H1 (cell line): ENCODE measurements around the gene ZNF829. TPM values are rescaled to one million over a fixed set of nuclear protein-coding genes. Genes with fewer than 3 reads are reported as not detected.

Experiments used
- CTCF ChIA-PET: fragments of 300-600 bp; sonication (Branson Sonifier 250); formaldehyde crosslinking; loops from one replicate; lab custom pipeline; 2021; ENCODE audit not compliant: partially characterized antibody; lab: Charles Lee
- POLR2A ChIA-PET: fragments of 300-600 bp; sonication (Branson Sonifier 250); formaldehyde crosslinking; loops from one replicate; lab custom pipeline; 2021; ENCODE audit warnings: inconsistent platforms; ENCODE audit not compliant: partially characterized antibody; lab: Charles Lee
- DNase-seq, 2 experiments: peaks; one replicate each; pipeline versions ENCODE4 v3.0.0 to v3.0.0-alpha.2; 2010 to 2022; ENCODE audit warnings: low spot score in 2 of 2, low read depth in 1 of 2, mixed read lengths in 1 of 2
- FAIRE-seq: peaks from 2 replicates; lab custom pipeline; 2011; peaks lifted over from hg19 to GRCh38; lab: Jason Lieb, UNC
- H2AFZ ChIP-seq: 2 replicates; pipeline ENCODE4 v1.8.1; 2012; ENCODE audit warnings: low read length, inconsistent platforms
- H2AK5ac ChIP-seq: 2 replicates; pipeline ENCODE4 v1.6.1; 2013; ENCODE audit warnings: low read depth, low read length
- H2BK120ac ChIP-seq: replicated peaks from 2 replicates; pipeline ENCODE3; 2013; ENCODE audit warnings: low read depth, low read length, inconsistent platforms
- H2BK12ac ChIP-seq: 2 replicates; pipeline ENCODE4 v1.6.1; 2013; ENCODE audit warnings: low read depth, low read length
- H2BK15ac ChIP-seq: 2 replicates; pipeline ENCODE4 v1.6.1; 2013; ENCODE audit warnings: low read length
- H2BK20ac ChIP-seq: 2 replicates; pipeline ENCODE4 v1.6.1; 2013; ENCODE audit warnings: low read length
- H2BK5ac ChIP-seq: 2 replicates; pipeline ENCODE4 v1.6.1; 2013; ENCODE audit warnings: low read depth, low read length
- H3K14ac ChIP-seq: 2 replicates; pipeline ENCODE4 v1.6.1; 2013; ENCODE audit warnings: inconsistent platforms; ENCODE audit not compliant: insufficient read length
- H3K18ac ChIP-seq: 2 replicates; pipeline ENCODE4 v1.6.1; 2013; ENCODE audit warnings: low read length; ENCODE audit errors: extremely low read depth
- H3K23ac ChIP-seq: 2 replicates; pipeline ENCODE4 v1.6.1; 2013; ENCODE audit warnings: inconsistent platforms; ENCODE audit not compliant: insufficient read length
- H3K23me2 ChIP-seq: 2 replicates; pipeline ENCODE4 v1.6.1; 2013; ENCODE audit warnings: low read depth, low read length
- H3K27ac ChIP-seq: 2 replicates; pipeline ENCODE4 v1.6.1; 2011; ENCODE audit warnings: low read depth, low read length, inconsistent platforms
- H3K27me3 ChIP-seq, 4 experiments: replicated peaks in 1 of 4; 1 replicate in 1 of 4; 2 replicates in 3 of 4; pipeline versions ENCODE4 v1.6.1 to v1.8.1; 2011 to 2013; ENCODE audit warnings: low read length in 3 of 4, mild to moderate bottlenecking in 3 of 4, inconsistent platforms in 2 of 4, mixed read lengths in 2 of 4, moderate library complexity in 1 of 4; ENCODE audit not compliant: control insufficient read depth in 3 of 4, insufficient read depth in 3 of 4; ENCODE audit errors: extremely low read depth in 1 of 4
- H3K36me3 ChIP-seq, 4 experiments: 2 replicates each; pipeline versions ENCODE4 v1.6.1 to v1.8.1; 2011 to 2013; ENCODE audit warnings: mild to moderate bottlenecking in 4 of 4, low read length in 3 of 4, moderate library complexity in 2 of 4, control low read depth in 1 of 4, inconsistent platforms in 1 of 4; ENCODE audit not compliant: insufficient read depth in 4 of 4, control insufficient read depth in 2 of 4
- H3K4ac ChIP-seq: replicated peaks from 2 replicates; pipeline ENCODE3; 2013; ENCODE audit warnings: low read length, low read depth, mixed read lengths, inconsistent platforms; ENCODE audit not compliant: insufficient read length
- H3K4me1 ChIP-seq, 4 experiments: replicated peaks in 1 of 4; 1 replicate in 1 of 4; 2 replicates in 3 of 4; pipeline versions ENCODE4 v1.6.1 to v1.8.1; 2011 to 2013; ENCODE audit warnings: low read length in 3 of 4, inconsistent platforms in 2 of 4, mixed read lengths in 1 of 4; ENCODE audit not compliant: insufficient read depth in 4 of 4, control insufficient read depth in 3 of 4
- H3K4me2 ChIP-seq, 2 experiments: 2 replicates each; pipeline versions ENCODE4 v1.6.1 to v1.8.1; 2011 to 2013; ENCODE audit warnings: low read depth in 2 of 2, low read length in 2 of 2, control low read depth in 1 of 2, inconsistent platforms in 1 of 2, mild to moderate bottlenecking in 1 of 2; ENCODE audit not compliant: insufficient read depth in 1 of 2
- H3K4me3 ChIP-seq, 4 experiments: fragments of 200-600, 300-600 bp in 1 of 4; sonication (generic), shearing (Covaris generic), sonication (Bioruptor Twin) in 1 of 4; 2 replicates each; pipeline versions ENCODE4 v1.5.1 to v1.8.1; 2011 to 2016; ENCODE audit warnings: low read length in 4 of 4, low read depth in 3 of 4, control low read depth in 2 of 4, inconsistent platforms in 2 of 4, mild to moderate bottlenecking in 2 of 4, mixed read lengths in 1 of 4, moderate library complexity in 1 of 4; ENCODE audit not compliant: insufficient read depth in 2 of 4; ENCODE audit errors: extremely low read depth in 1 of 4
- H3K56ac ChIP-seq: replicated peaks from 2 replicates; pipeline ENCODE3; 2013; ENCODE audit warnings: low read depth, mild to moderate bottlenecking, mixed read lengths, low read length, inconsistent platforms; ENCODE audit not compliant: insufficient read length
- H3K79me1 ChIP-seq: 2 replicates; pipeline ENCODE4 v1.6.1; 2013; ENCODE audit warnings: low read depth, low read length, control low read depth
- H3K79me2 ChIP-seq, 2 experiments: 2 replicates each; pipeline versions ENCODE4 v1.6.1 to v1.8.1; 2012 to 2013; ENCODE audit warnings: low read length in 2 of 2, mild to moderate bottlenecking in 2 of 2, inconsistent platforms in 1 of 2; ENCODE audit not compliant: insufficient read depth in 2 of 2, control insufficient read depth in 1 of 2
- H3K9ac ChIP-seq, 4 experiments: replicated peaks in 1 of 4; 1 replicate in 1 of 4; 2 replicates in 3 of 4; pipeline versions ENCODE4 v1.6.1 to v1.8.1; 2011 to 2013; ENCODE audit warnings: low read depth in 3 of 4, low read length in 3 of 4, control low read depth in 2 of 4, mild to moderate bottlenecking in 2 of 4, moderate library complexity in 2 of 4, inconsistent platforms in 1 of 4; ENCODE audit errors: extremely low read depth in 1 of 4
- H3K9me3 ChIP-seq, 2 experiments: 2 replicates each; pipeline versions ENCODE4 v1.6.1 to v1.8.1; 2012 to 2013; ENCODE audit warnings: mild to moderate bottlenecking in 2 of 2, moderate library complexity in 2 of 2, control low read depth in 1 of 2, inconsistent platforms in 1 of 2, low read depth in 1 of 2, low read length in 1 of 2, mixed read lengths in 1 of 2; ENCODE audit not compliant: insufficient read depth in 2 of 2
- H4K20me1 ChIP-seq, 2 experiments: replicated peaks in 1 of 2; 2 replicates each; pipeline versions ENCODE3 to v1.8.1; 2011 to 2013; ENCODE audit warnings: inconsistent platforms in 2 of 2, low read length in 2 of 2, mild to moderate bottlenecking in 1 of 2; ENCODE audit not compliant: insufficient read depth in 2 of 2, control insufficient read depth in 1 of 2
- H4K5ac ChIP-seq: 2 replicates; pipeline ENCODE4 v1.6.1; 2013; ENCODE audit warnings: low read length, low read depth, mixed read lengths, inconsistent platforms; ENCODE audit not compliant: insufficient read length
- H4K8ac ChIP-seq: 2 replicates; pipeline ENCODE4 v1.8.0; 2013; ENCODE audit warnings: mild to moderate bottlenecking, moderate library complexity, low read length, inconsistent platforms; ENCODE audit not compliant: insufficient read depth; ENCODE audit errors: extremely low read depth
- H4K91ac ChIP-seq: replicated peaks from 2 replicates; pipeline ENCODE3; 2013; ENCODE audit warnings: low read length, mixed read lengths, inconsistent platforms; ENCODE audit not compliant: insufficient read length
- HDAC2 ChIP-seq, 2 experiments: fragments of 300-600 bp in 1 of 2; sonication (generic) in 1 of 2; IDR thresholded peaks; 2 replicates each; pipeline ENCODE4 v1.6.1; 2011 to 2012; ENCODE audit warnings: low read depth in 2 of 2, low read length in 2 of 2, mild to moderate bottlenecking in 2 of 2, moderate library complexity in 2 of 2, borderline replicate concordance in 1 of 2, inconsistent platforms in 1 of 2
- ZNF274 ChIP-seq: IDR thresholded peaks from 2 replicates; pipeline ENCODE4 v1.7.0; 2012; ENCODE audit warnings: low read length, borderline replicate concordance; ENCODE audit errors: extremely low read depth
- WGBS, 2 experiments: shearing (Covaris generic) in 1 of 2; methylation state at CpG; one replicate each; pipeline versions ENCODE4 v1.1.6 to v1.1.7; 2013 to 2015; ENCODE audit warnings: low lambda C conversion rate in 2 of 2, mixed read lengths in 2 of 2, inconsistent platforms in 1 of 2, low coverage in 1 of 2, missing lambda C conversion rate in 1 of 2; ENCODE audit not compliant: insufficient replicate concordance in 2 of 2, insufficient coverage in 1 of 2, insufficient read length in 1 of 2; ENCODE audit errors: extremely low coverage in 1 of 2, missing lambda C conversion rate in 1 of 2; 5-methylcytosine and 5-hydroxymethylcytosine counted together
- polyA plus RNA-seq, 7 experiments: library from polyadenylated mRNA; depleted of rRNA in 3 of 7; stranded (reverse) in 5 of 7; unstranded in 2 of 7; fragments of >200 nt in 5 of 7; fragments of 200-250 nt in 2 of 7; gene quantifications; 1 replicate in 5 of 7; 2 replicates in 1 of 7; 4 replicates in 1 of 7; pipeline versions ENCODE4 v1.2.1 to v1.2.3, GENCODE V29; 2011 to 2013; ENCODE audit warnings: missing spikeins in 2 of 7, mixed read lengths in 2 of 7
- total RNA-seq: library from RNA; stranded (reverse); fragmentation: NEBNext Ultra II Directional; extraction: Animal tissue kit (Norgen Biotek cat#: 25700); gene quantifications from 2 replicates; pipeline ENCODE4 v1.2.1, GENCODE V29; 2021

ZNF829 gene
- total and polyA plus RNA-seq, 2 of the 8 experiments (the other 6 are each of a cell fraction or from before 2014, with no cell fraction given): 1.3 to 3.3 TPM

- Histone ChIP-seq H3K18ac (no peak overlapping the region), H3K79me2 (no peaks in the 10 kb centered on the region), H3K14ac (no peak overlapping the region), H3K4me1 (no peaks in the 10 kb centered on the region), H2BK12ac (no peak overlapping the region), H3K79me1 (no peaks in the 10 kb centered on the region), H3K9me3 (peaks cover 62 to 78% of the 10 kb centered on the region in 2 experiments), H2BK15ac (no peak overlapping the region), H3K27me3 (no peaks in the 10 kb centered on the region), H3K23me2 (no peaks in the 10 kb centered on the region), H3K4me2 (no peak overlapping the region), H2BK5ac (no peak overlapping the region), H3K27ac (no peak overlapping the region), H4K91ac (no peak overlapping the region), H3K36me3 (peaks cover 3 to 49% (median 23%) of the 10 kb centered on the region in 4 experiments; a peak in 7 of 8 replicates), H3K4ac (no peak overlapping the region), H3K56ac (no peak overlapping the region), H3K23ac (no peak overlapping the region), H2AFZ (no peak overlapping the region), H4K8ac (no peak overlapping the region), H3K4me3 (0 out of 8 replicates have a peak overlapping the region, but pooled peaks of 1 of the 4 experiments have one; percentile 19), H2BK20ac (no peak overlapping the region), H2AK5ac (no peak overlapping the region), H4K5ac (no peak overlapping the region), H4K20me1 (no peaks in the 10 kb centered on the region), H3K9ac (no peak overlapping the region), H2BK120ac (no peak overlapping the region)
- ChIA-PET POLR2A (no interaction called here), CTCF (no interaction called here)
- no peak for FAIRE-seq
- 93% methylated on average over 3 of the region's 3 CpGs; no CpG with 5 or more reads in 1 of the 2 experiments for WGBS, 2 experiments
- DNase-seq: no peak
- TF ChIP-seq ZNF274 (peak; percentile 96), HDAC2 (IDR thresholded peaks at IDR 0.05; ENCODE audit: borderline replicate concordance in 1 of 2, low read depth in 2 of 2, low read length in 2 of 2) (no peak)
These were observed 24.2 kb downstream of the ZNF829 start for GRCh38 chr19:36891768-36892357.
